ENCODE measurements around the gene MLF2. TPM values are rescaled to one million over a fixed set of nuclear protein-coding genes. Genes with fewer than 3 reads are reported as not detected.

MLF2 gene
- total and polyA plus RNA-seq, 9 of the 15 experiments (the other 6 are each of a cell fraction or from before 2014, with no cell fraction given) = 11.4 to 190 (median 139) TPM

DNA sequence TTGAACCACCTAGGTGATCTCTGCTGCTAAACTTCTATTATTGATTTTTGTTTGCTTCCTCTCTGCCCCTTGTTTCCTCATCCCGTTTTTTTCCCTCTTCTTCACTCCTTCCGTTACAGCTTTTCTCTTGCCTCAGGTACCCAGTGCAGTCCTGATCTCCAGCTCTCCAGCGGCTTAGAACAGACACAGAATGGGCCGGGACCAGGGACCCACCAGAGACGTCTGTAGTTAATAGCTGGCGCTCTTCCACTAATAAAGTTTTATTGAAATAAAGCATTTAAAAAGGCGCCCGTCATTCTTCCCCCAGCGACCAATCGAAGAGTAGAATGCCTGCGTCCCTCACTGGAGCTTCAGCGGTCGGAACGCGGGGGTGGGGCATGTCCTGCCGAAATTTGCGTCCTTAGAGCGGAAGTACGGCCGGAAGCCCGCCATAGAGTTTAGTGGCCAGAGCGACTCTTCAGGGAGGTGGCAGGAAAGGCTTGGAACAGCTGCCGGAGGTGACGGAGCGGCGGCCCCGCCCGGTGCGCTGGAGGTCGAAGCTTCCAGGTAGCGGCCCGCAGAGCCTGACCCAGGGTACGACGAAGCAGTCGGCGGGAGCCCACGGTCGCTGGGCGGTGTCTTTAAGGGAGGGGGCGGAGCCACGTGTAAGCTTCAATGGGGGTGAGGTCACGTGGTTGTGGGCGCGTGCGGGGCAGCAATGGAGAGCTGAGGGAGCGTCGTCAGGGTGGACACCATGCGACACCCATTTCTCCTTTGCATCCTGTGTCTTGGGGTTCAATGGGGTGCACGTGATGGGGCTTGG, 29.1 kb downstream of the MLF2 start, which contains the start of gene COPS7A (continued):
- TF ChIP-seq, protein P1, sequence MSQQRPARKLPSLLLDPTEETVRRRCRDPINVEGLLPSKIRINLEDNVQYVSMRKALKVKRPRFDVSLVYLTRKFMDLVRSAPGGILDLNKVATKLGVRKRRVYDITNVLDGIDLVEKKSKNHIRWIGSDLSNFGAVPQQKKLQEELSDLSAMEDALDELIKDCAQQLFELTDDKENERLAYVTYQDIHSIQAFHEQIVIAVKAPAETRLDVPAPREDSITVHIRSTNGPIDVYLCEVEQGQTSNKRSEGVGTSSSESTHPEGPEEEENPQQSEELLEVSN (IDR thresholded peaks at IDR 0.05; ENCODE audit: borderline replicate concordance in 1 of 2, extremely low read depth in 1 of 2, insufficient read depth in 1 of 2, insufficient read length in 1 of 2, low read depth in 1 of 2, low read length in 1 of 2, poor library complexity in 1 of 2, severe bottlenecking in 1 of 2) = peak; percentile 93 to 97
- no peak; the same call in 1 of the 2 replicates for TF ChIP-seq TAL1 (IDR thresholded peaks at IDR 0.05)
- no peak for TF ChIP-seq ZNF75A (CRISPR knock-in tag; IDR thresholded peaks at IDR 0.05)
- peak; percentile 99 for TF ChIP-seq ETV5 (CRISPR knock-in tag; IDR thresholded peaks at IDR 0.05; ENCODE audit: low read depth)
- no peak for TF ChIP-seq NUFIP1 (IDR thresholded peaks at IDR 0.05; ENCODE audit: partially characterized antibody)
- peak; percentile 70 for TF ChIP-seq TAF1 (IDR thresholded peaks at IDR 0.05; ENCODE audit: control insufficient read depth, extremely low read depth, insufficient read depth, low read length, severe bottlenecking)
- peak; percentile 93 to 95 for TF ChIP-seq MAZ (CRISPR knock-in tag; conservative IDR thresholded peaks at IDR 0.05 in 1 of 2, IDR thresholded peaks at IDR 0.05 in 1 of 2)
- TF ChIP-seq MXI1 (IDR thresholded peaks at IDR 0.05; ENCODE audit: low read depth, low read length) = peak; percentile 58
- TF ChIP-seq, protein P2, sequence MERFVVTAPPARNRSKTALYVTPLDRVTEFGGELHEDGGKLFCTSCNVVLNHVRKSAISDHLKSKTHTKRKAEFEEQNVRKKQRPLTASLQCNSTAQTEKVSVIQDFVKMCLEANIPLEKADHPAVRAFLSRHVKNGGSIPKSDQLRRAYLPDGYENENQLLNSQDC (CRISPR knock-in tag; IDR thresholded peaks at IDR 0.05) = no peak
- TF ChIP-seq NR2F6 (CRISPR knock-in tag; IDR thresholded peaks at IDR 0.05) = no peak
- peak; percentile 37; the same call in 1 of the 2 replicates for TF ChIP-seq CC2D1A (IDR thresholded peaks at IDR 0.05)
- TF ChIP-seq, protein P3, sequence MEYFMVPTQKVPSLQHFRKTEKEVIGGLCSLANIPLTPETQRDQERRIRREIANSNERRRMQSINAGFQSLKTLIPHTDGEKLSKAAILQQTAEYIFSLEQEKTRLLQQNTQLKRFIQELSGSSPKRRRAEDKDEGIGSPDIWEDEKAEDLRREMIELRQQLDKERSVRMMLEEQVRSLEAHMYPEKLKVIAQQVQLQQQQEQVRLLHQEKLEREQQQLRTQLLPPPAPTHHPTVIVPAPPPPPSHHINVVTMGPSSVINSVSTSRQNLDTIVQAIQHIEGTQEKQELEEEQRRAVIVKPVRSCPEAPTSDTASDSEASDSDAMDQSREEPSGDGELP (CRISPR knock-in tag; IDR thresholded peaks at IDR 0.05; ENCODE audit: borderline replicate concordance) = peak; percentile 100
- TF ChIP-seq NR2C1 (IDR thresholded peaks at IDR 0.05) = peak; percentile 80
- TF ChIP-seq NR2C1 (tag; IDR thresholded peaks at IDR 0.05) = peak; percentile 84
- TF ChIP-seq NR2C2 (CRISPR knock-in tag; IDR thresholded peaks at IDR 0.05) = peak; percentile 44; the same call in 1 of the 2 replicates
- peak; percentile 91 for TF ChIP-seq NR2C2 (tag; IDR thresholded peaks at IDR 0.05)
- TF ChIP-seq DMBX1 (CRISPR knock-in tag; IDR thresholded peaks at IDR 0.05; ENCODE audit: borderline replicate concordance) = no peak
- peak; percentile 97 for TF ChIP-seq DACH1 (IDR thresholded peaks at IDR 0.05; ENCODE audit: partially characterized antibody)
- TF ChIP-seq ARID1B (IDR thresholded peaks at IDR 0.05) = no peak
- TF ChIP-seq, protein P4, sequence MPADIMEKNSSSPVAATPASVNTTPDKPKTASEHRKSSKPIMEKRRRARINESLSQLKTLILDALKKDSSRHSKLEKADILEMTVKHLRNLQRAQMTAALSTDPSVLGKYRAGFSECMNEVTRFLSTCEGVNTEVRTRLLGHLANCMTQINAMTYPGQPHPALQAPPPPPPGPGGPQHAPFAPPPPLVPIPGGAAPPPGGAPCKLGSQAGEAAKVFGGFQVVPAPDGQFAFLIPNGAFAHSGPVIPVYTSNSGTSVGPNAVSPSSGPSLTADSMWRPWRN (IDR thresholded peaks at IDR 0.05; ENCODE audit: low read depth) = peak; percentile 40; the same call in 1 of the 2 replicates
- TF ChIP-seq DNMT1 (IDR thresholded peaks at IDR 0.05) = 0 out of 2 replicates have a peak, but pooled peaks have one; percentile 69
- TF ChIP-seq RBFOX2 (IDR thresholded peaks at IDR 0.05; ENCODE audit: low read depth, low read length) = peak; percentile 88
- peak; percentile 76 for TF ChIP-seq MYBL2 (IDR thresholded peaks at IDR 0.05; ENCODE audit: low read depth)
- no peak for TF ChIP-seq MYBL2 (CRISPR knock-in tag; IDR thresholded peaks at IDR 0.05; ENCODE audit: borderline replicate concordance)
- TF ChIP-seq KDM4B (IDR thresholded peaks at IDR 0.05; ENCODE audit: borderline replicate concordance in 2 of 2, low read depth in 1 of 2) = 0 out of 4 replicates have a peak, but pooled peaks of 1 of the 2 experiments have one; percentile 79

Data from K562 (cell line).